DMS79 (cell line): Measurements from ENCODE around the gene MKX.
"Not testable (repeated sequence)": the region's sequence is repeated elsewhere in the genome, so short reads cannot be mapped to it uniquely, and the experiment has no call there.

Source experiments
- DNase-seq: peaks from one replicate; lab custom pipeline; 2025; lab: John Stamatoyannopoulos, UW

Gene MKX

GRCh38 chr10:27692663-27693062, 53.0 kb downstream of the MKX start:
- no peak for DNase-seq

DNA sequence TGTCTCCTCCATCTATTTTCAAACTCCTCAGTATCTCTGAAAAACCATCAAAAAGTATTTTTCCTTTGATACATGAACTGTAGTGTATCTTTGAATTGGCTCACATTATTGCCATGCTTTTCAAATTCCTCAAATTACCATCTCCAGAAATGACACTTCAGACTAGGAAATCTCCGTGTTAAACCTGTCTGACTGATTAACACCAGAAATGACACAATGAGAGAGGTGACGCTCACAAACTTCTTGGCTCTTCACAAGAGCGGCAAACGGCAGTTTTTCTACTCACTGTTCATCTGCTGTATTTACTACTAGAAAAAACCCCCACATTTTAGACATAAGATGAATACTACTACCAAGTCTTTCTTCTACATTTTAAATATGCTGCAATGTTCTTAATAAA, 56.6 kb downstream of the MKX start:
- no peak for DNase-seq

DNA sequence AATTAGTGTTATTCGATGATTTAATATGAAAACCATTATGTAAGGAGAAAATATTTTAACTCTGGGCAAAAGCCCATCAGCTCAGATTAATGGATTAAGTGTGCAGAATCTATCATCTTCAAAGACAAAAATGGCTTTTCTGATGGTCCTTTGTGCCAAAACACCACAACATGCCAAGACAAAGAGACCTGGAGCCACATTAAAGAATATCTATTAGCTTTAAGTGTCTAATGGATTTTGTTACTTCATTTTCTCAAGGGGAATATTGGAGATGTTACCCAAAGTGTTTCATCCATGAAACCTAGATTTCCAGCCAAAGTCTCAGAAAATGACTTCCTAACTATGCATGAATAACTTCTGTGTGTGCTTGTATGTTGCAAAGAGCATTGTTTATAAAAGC, 57.3 kb downstream of the MKX start:
- DNase-seq: no peak

- no peak for DNase-seq
Measured at GRCh38 chr10:27687743-27688142, 57.9 kb downstream of the MKX start.

- no peak for DNase-seq
Measured at GRCh38 chr10:27687326-27687725, 58.3 kb downstream of the MKX start.

DNA sequence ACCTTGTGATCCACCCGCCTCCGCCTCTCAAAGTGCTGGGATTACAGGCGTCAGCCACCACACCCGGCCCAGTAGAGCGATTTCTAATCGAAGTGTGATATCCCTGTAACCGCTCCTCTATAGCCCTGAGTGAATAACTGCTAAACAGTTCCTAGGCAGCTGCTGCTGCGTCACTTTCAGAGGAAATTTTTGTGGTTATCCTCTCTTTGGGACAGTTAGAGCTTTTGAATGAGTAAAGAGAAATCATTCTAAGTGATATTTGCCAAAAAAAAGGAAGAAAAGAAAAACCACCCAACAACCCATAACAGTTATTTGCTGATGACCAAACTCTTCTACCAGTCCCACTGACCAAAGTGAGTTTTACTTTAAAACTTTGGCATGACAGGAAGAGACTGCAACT, 59.9 kb downstream of the MKX start:
- DNase-seq: no peak

GRCh38 chr10:27683226-27683625, 62.4 kb downstream of the MKX start:
- no peak for DNase-seq

GRCh38 chr10:27681795-27682194, 63.8 kb downstream of the MKX start:
- not testable (repeated sequence) for DNase-seq

DNA sequence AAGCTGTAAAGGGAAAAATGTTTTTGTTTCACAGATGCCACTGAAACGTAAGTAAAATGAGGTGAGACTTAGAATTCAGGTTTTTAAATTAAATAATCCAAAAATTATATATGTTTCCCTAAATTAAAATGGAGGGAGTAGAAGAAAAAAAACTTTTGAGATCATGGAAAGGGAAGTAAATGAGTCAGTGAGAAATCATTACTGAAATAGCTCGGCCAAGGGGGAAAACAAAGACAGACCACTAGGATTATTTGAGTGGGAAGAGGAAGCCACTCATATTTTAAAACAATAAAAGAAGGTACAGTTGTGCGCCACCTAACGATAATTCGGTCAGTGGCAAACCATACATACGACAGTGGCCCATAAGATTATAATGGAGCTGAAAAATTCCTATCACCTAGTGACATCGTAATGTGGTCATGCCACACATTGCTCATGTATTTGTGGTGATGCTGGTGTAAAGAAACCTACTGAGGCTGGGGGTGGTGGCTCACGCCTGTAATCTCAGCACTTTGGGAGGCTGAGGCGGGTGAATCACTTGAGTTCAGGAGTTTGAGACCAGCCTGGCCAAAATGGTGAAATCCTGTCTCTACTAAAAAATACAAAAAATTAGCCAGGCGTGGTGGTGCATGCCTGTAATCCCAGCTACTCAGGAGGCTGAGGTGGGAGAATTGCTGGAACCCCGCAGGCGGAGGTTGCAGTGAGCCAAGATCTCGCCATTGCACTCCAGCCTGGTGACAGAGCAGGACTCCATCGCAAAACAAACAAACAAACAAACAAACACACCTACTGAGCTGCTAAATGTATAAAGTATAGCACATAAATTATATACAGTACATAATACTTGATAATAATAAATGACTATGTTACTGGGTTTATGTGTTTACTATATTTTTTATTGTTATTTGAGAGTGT, 64.7 kb downstream of the MKX start:
- no peak for DNase-seq

- no peak for DNase-seq
Measured at GRCh38 chr10:27680006-27680557, 65.5 kb downstream of the MKX start.

GRCh38 chr10:27679369-27679912, 66.2 kb downstream of the MKX start:
- no peak for DNase-seq

DNA sequence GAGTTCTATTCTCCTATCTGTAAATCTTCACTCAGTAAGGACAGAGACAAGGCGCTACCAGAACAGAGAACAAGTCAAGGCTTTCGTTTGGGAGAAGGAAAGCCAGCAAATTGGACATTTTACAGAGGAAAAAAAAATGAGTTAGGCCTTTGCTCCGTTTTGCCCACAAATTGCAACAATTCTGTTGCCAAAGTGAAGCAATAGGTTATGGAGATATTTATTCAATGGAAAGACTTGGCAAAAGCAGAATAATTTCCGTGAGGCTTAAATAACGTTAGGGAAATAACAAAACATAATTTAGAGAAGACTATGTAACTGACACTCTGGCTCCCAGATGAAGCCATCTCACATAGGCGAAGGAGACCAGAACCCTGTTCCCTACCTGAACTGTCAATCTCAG, 67.5 kb downstream of the MKX start:
- no peak for DNase-seq

DNA sequence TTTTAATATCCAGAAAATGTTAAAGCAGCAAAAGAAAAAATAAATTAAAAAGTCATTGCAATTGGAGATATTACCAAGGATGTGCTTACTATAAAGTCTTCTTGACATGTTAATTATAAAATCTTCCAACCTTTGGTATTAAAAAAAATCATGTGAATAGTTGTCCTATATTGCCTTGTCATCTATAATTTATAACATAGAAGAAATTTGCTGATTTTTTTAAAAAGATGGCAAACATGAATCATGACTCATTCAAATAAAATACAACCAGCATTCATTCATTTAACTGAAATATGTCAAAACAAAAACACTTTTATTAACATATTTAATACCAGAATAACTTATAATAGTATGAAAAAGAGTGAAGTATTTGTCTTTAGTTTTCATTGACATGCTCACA, 72.6 kb downstream of the MKX start:
- no peak for DNase-seq

DNA sequence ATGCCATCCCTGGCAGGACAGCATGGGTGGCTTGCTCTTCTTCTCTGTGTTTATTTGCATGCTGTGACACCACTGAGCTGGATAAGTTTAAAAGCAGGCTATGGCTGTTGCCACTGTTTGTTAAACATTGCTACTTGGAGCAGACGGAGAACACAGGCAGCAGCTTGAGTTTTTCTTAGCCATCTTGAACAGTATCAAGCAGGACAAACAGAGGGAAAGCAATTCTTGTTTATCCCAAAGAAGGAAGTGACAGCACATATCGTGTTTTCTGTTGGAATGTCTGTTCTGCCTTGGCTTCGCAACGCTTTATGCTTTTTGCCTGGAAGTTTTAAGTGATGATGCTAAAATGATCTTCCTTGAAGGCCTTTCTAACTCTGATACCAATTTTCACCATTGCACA, 73.8 kb downstream of the MKX start:
- no peak for DNase-seq

GRCh38 chr10:27664461-27664860, 81.2 kb downstream of the MKX start:
- DNase-seq: no peak

DNA sequence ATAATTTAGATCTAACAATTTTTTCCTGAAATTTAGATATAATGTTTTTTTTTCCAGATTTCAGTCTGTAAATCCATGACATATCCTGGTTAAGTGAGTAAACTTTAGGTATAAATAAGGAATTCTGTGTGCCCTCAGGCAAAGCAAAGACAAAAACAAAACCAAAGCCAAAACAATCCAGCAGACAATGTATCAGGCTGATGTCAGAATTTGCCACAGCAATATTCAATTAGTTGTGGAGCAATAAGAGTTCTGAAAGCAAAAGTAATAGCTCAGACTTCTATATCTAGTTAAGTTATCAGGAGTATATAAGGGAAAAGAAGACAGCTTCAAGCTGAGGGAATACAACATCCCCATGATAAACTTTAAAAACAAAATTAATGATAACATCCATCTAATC, 82.0 kb downstream of the MKX start:
- no peak for DNase-seq

- DNase-seq: no peak
Measured at GRCh38 chr10:27661514-27662286, 83.9 kb downstream of the MKX start.

- no peak for DNase-seq
Measured at GRCh38 chr10:27660711-27661110, 84.9 kb downstream of the MKX start.

- DNase-seq: no peak
Measured at GRCh38 chr10:27660268-27660667, 85.4 kb downstream of the MKX start.

DNA sequence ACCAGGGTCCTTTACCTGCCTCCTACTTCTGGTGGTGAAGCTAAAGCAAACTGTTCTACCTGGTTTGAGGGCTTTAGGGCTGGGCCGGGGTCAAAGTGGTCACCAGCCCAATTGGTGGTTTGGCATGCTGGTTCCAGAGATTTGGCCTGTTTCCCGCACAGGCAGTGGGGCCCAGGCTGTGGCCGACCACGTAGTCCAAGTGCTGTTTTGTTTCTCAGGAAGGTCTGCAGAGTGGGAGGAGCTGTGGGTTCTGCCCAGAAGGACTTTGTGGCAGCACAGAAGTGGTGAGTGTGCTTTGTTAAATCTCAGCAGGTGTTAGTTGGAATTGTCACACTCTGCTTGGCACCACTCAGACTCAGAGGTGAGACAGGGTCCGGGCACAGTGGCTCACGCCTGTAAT, 85.8 kb downstream of the MKX start:
- no peak for DNase-seq

GRCh38 chr10:27658788-27659187, 86.8 kb downstream of the MKX start:
- DNase-seq: no peak

GRCh38 chr10:27655296-27655695, 90.3 kb downstream of the MKX start:
- no peak for DNase-seq

DNA sequence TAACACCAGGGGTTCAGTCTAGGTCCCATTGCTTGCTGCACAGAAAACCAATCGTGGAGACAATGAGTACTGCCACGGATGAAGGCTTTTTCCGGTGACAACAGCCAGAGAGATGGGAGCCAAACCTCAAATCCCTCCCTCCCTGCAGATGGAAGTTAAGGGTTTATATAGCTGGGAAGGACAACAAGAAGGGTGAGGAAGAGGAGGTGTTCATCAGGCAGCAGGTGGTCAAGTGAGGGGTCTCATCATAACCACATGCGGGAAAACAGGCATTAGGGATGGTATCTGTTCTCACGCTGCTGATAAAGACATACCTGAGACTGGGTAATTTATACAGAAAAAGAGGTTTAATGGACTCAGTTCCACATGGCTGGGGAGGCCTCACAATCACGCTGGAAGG, 91.3 kb downstream of the MKX start:
- no peak for DNase-seq
